ENCODE results near the gene GRK2.
A peak's percentile ranks its signal among the peaks of the same experiment; 100 is the strongest.

The GRK2 gene

GRCh38 chr11:67289651-67290479, 23.6 kb downstream of the GRK2 start:
- no peaks in the 10 kb centered on the region for H3K27me3 ChIP-seq
- peaks cover 85 to 90% of the 10 kb centered on the region in 2 experiments for H3K4me1 ChIP-seq (ENCODE audit: control insufficient read depth in 1 of 2, insufficient read depth in 1 of 2, low read depth in 1 of 2, low read length in 1 of 2)
- peak overlapping the region; percentile 77 to 87 for H3K4me3 ChIP-seq (ENCODE audit: low read depth in 1 of 2, low read length in 1 of 2)
- H3K27ac ChIP-seq = peak overlapping the region; percentile 99
- H3K9me3 ChIP-seq = no peaks in the 10 kb centered on the region
- TF ChIP-seq CTCF (IDR thresholded peaks at IDR 0.05) = no peak
- H3K36me3 ChIP-seq = peaks cover 76% of the 10 kb centered on the region

- Histone ChIP-seq H3K36me3 (peaks cover 76% of the 10 kb centered on the region), H3K27me3 (no peaks in the 10 kb centered on the region), H3K9me3 (no peaks in the 10 kb centered on the region), H3K4me3 (ENCODE audit: low read depth in 1 of 2, low read length in 1 of 2) (peak overlapping the region; percentile 77 to 87), H3K4me1 (ENCODE audit: control insufficient read depth in 1 of 2, insufficient read depth in 1 of 2, low read depth in 1 of 2, low read length in 1 of 2) (peaks cover 76 to 84% of the 10 kb centered on the region in 2 experiments), H3K27ac (peak overlapping the region; percentile 99)
- TF ChIP-seq CTCF (IDR thresholded peaks at IDR 0.05) = no peak
Observed at GRCh38 chr11:67290801-67291200, 24.5 kb downstream of the GRK2 start.

- peak overlapping the region; percentile 99 for H3K27ac ChIP-seq
- H3K27me3 ChIP-seq = no peaks in the 10 kb centered on the region
- peaks cover 70% of the 10 kb centered on the region for H3K36me3 ChIP-seq
- TF ChIP-seq CTCF (IDR thresholded peaks at IDR 0.05) = no peak
- peak overlapping the region in 1 of 2 experiments; percentile 77 for H3K4me3 ChIP-seq (ENCODE audit: low read depth in 1 of 2, low read length in 1 of 2)
- peaks cover 67 to 76% of the 10 kb centered on the region in 2 experiments for H3K4me1 ChIP-seq (ENCODE audit: control insufficient read depth in 1 of 2, insufficient read depth in 1 of 2, low read depth in 1 of 2, low read length in 1 of 2)
- H3K9me3 ChIP-seq = no peaks in the 10 kb centered on the region
Observed at GRCh38 chr11:67291481-67292381, 25.5 kb downstream of the GRK2 start.

- Histone ChIP-seq H3K9me3 (no peaks in the 10 kb centered on the region), H3K27me3 (no peaks in the 10 kb centered on the region), H3K36me3 (peaks cover 75% of the 10 kb centered on the region), H3K4me3 (ENCODE audit: low read depth in 1 of 2, low read length in 1 of 2) (peak overlapping the region in 1 of 2 experiments; percentile 19), H3K4me1 (ENCODE audit: control insufficient read depth in 1 of 2, insufficient read depth in 1 of 2, low read depth in 1 of 2, low read length in 1 of 2) (peaks cover 57 to 67% of the 10 kb centered on the region in 2 experiments), H3K27ac (peak overlapping the region; percentile 99)
- TF ChIP-seq CTCF (IDR thresholded peaks at IDR 0.05) = no peak
Observed at GRCh38 chr11:67292671-67293070, 26.4 kb downstream of the GRK2 start.

GRCh38 chr11:67293090-67293489, 26.8 kb downstream of the GRK2 start:
- peaks cover 53 to 63% of the 10 kb centered on the region in 2 experiments for H3K4me1 ChIP-seq (ENCODE audit: control insufficient read depth in 1 of 2, insufficient read depth in 1 of 2, low read depth in 1 of 2, low read length in 1 of 2)
- no peak for TF ChIP-seq CTCF (IDR thresholded peaks at IDR 0.05)
- H3K27me3 ChIP-seq = no peaks in the 10 kb centered on the region
- peak overlapping the region in 1 of 2 experiments; percentile 19 for H3K4me3 ChIP-seq (ENCODE audit: low read depth in 1 of 2, low read length in 1 of 2)
- no peaks in the 10 kb centered on the region for H3K9me3 ChIP-seq
- H3K36me3 ChIP-seq = peaks cover 78% of the 10 kb centered on the region
- H3K27ac ChIP-seq = peak overlapping the region; percentile 99
